HepG2 (cell line): ENCODE results near the gene BIN1. TPM values are rescaled to one million over a fixed set of nuclear protein-coding genes. Genes with fewer than 3 reads are reported as not detected.

ENCODE experiments used
- ATAC-seq: fragments of 200-7000 bp; cut with Tn5 transposase; 3 replicates; pipeline ENCODE4 v1.9.1; 2020; ENCODE audit warnings: mild to moderate bottlenecking, moderate library complexity
- BruUV-seq: library from RNA; stranded (reverse); fragments of 400-500 nt; replicated peaks from 2 replicates; lab custom pipeline; 2021; lab: Mats Ljungman, UMichigan
- CTCF ChIA-PET: fragments of 300-600 bp; formaldehyde crosslinking; extraction: SDS; loops from one replicate; lab custom pipeline; 2021; ENCODE audit warnings: low total read pairs, inconsistent platforms, low intra/inter-chr PET ratio; lab: Yijun Ruan, JAX
- POLR2A ChIA-PET: fragments of 350-600 bp; sonication (Branson Sonifier 250); formaldehyde crosslinking; loops from one replicate; lab custom pipeline; 2020; ENCODE audit warnings: antibody characterized with exemption, inconsistent platforms; lab: Yijun Ruan, JAX
- DNase-seq: peaks from one replicate; pipeline ENCODE4 v3.0.0-alpha.2; 2015; ENCODE audit warnings: low spot score
- FAIRE-seq: peaks from 3 replicates; lab custom pipeline; 2011; peaks lifted over from hg19 to GRCh38; lab: Jason Lieb, UNC
- H2AFZ ChIP-seq: one replicate; pipeline ENCODE4 v1.6.1; 2011; ENCODE audit warnings: low read length, inconsistent platforms
- H3K27ac ChIP-seq: fragments of 300-600 bp; 3 replicates; pipeline ENCODE4 v1.8.0; 2011; ENCODE audit warnings: mixed run types, mild to moderate bottlenecking, mixed read lengths, low read length, inconsistent platforms; ENCODE audit not compliant: insufficient read depth; ENCODE audit errors: extremely low read length
- H3K27me3 ChIP-seq, 2 experiments: fragments of 200-600 bp in 1 of 2; 2 replicates in 1 of 2; 3 replicates in 1 of 2; pipeline versions ENCODE4 v1.6.0 to v1.8.0; 2011; ENCODE audit warnings: low read length in 2 of 2, mild to moderate bottlenecking in 2 of 2, moderate library complexity in 2 of 2, inconsistent platforms in 1 of 2; ENCODE audit not compliant: insufficient read depth in 2 of 2, control insufficient read depth in 1 of 2
- H3K36me3 ChIP-seq, 2 experiments: fragments of 200-600 bp in 1 of 2; replicated peaks in 1 of 2; 2 replicates in 1 of 2; 3 replicates in 1 of 2; pipeline versions ENCODE4 v1.5.1 to v1.8.0; 2011; ENCODE audit warnings: low read length in 2 of 2, inconsistent platforms in 1 of 2; ENCODE audit not compliant: insufficient read depth in 2 of 2, control insufficient read depth in 1 of 2
- H3K4me1 ChIP-seq: 2 replicates; pipeline ENCODE4 v1.5.1; 2012; ENCODE audit warnings: low read length, inconsistent platforms; ENCODE audit not compliant: insufficient read depth
- H3K4me2 ChIP-seq: 2 replicates; pipeline ENCODE4 v1.6.0; 2011; ENCODE audit warnings: low read depth, low read length, inconsistent platforms
- H3K4me3 ChIP-seq, 3 experiments: fragments of 200-600 bp in 1 of 3; sonication (generic), shearing (Covaris generic) in 1 of 3; replicated peaks in 1 of 3; 2 replicates each; pipeline ENCODE4 v1.5.1; 2011 to 2016; ENCODE audit warnings: low read length in 3 of 3, inconsistent platforms in 2 of 3, low read depth in 2 of 3, mild to moderate bottlenecking in 2 of 3, control low read depth in 1 of 3, mixed read lengths in 1 of 3; ENCODE audit not compliant: insufficient read depth in 1 of 3
- H3K79me2 ChIP-seq: one replicate; pipeline ENCODE4 v1.6.1; 2011; ENCODE audit warnings: low read length, inconsistent platforms; ENCODE audit not compliant: insufficient read depth
- H3K9ac ChIP-seq: 2 replicates; pipeline ENCODE4 v1.6.0; 2011; ENCODE audit warnings: mild to moderate bottlenecking, low read depth, low read length, inconsistent platforms; ENCODE audit not compliant: insufficient read depth
- H3K9me3 ChIP-seq: 2 replicates; pipeline ENCODE4 v1.5.1; 2012; ENCODE audit warnings: mild to moderate bottlenecking, low read length
- H4K20me1 ChIP-seq: 2 replicates; pipeline ENCODE4 v1.6.0; 2011; ENCODE audit warnings: inconsistent platforms, mild to moderate bottlenecking, low read length, moderate library complexity; ENCODE audit not compliant: insufficient read depth
- CEBPB ChIP-seq: IDR thresholded peaks from 2 replicates; pipeline ENCODE4 v1.6.1; 2011; ENCODE audit warnings: low read depth, low read length, improper control_type of control experiment, borderline replicate concordance
- IKZF4 ChIP-seq: sonication (generic); formaldehyde crosslinking; IDR thresholded peaks from 2 replicates; pipeline ENCODE4 v1.5.1; 2020; ENCODE audit warnings: borderline replicate concordance, mild to moderate bottlenecking, low read depth, missing genetic modification reagents; ENCODE audit errors: not compliant biosample characterization
- REPIN1 ChIP-seq: sonication (generic); formaldehyde crosslinking; IDR thresholded peaks from 2 replicates; pipeline ENCODE4 v1.8.0; 2022; ENCODE audit warnings: missing genetic modification reagents, low read depth, mild to moderate bottlenecking, borderline replicate concordance
- SMAD3 ChIP-seq: sonication (generic); formaldehyde crosslinking; IDR thresholded peaks from 2 replicates; pipeline ENCODE4 v1.4.0; 2020; ENCODE audit warnings: missing genetic modification reagents
- YEATS4 ChIP-seq: sonication (generic); formaldehyde crosslinking; IDR thresholded peaks from 2 replicates; pipeline ENCODE4 v1.4.0; 2020; ENCODE audit warnings: missing genetic modification reagents, borderline replicate concordance
- ZNF607 ChIP-seq: sonication (generic); formaldehyde crosslinking; IDR thresholded peaks from 2 replicates; pipeline ENCODE4 v1.5.1; 2020; ENCODE audit warnings: missing genetic modification reagents, mild to moderate bottlenecking, borderline replicate concordance
- WGBS: methylation state at CpG from one replicate; pipeline ENCODE4 v1.1.6; 2017; ENCODE audit warnings: low lambda C conversion rate; 5-methylcytosine and 5-hydroxymethylcytosine counted together
- in situ Hi-C: cut with HindIII; loops from 2 replicates; pipeline ENCODE4 v1.10.0; 2017; ENCODE audit warnings: low pct_unique_long_range_greater_than_20kb; ENCODE audit not compliant: extremely low pct_ligation_motif_present
- intact Hi-C: fragments of 100-400 bp; cut with micrococcal nuclease; formaldehyde crosslinking; loops from one replicate; pipeline ENCODE4 v1.10.0; 2022; ENCODE audit not compliant: unreplicated experiment
- polyA plus RNA-seq, 8 experiments: library from polyadenylated mRNA; depleted of rRNA in 3 of 8; stranded (reverse) in 7 of 8; unstranded in 1 of 8; fragments of >200 nt; fragmentation: Illumina TruSeq in 4 of 8; extraction: Trizol in 4 of 8; gene quantifications; 2 replicates each; pipeline versions ENCODE4 v1.2.1 to v1.2.3, GENCODE V29; 2011 to 2016; ENCODE audit warnings: low read depth in 4 of 8, missing spikeins in 1 of 8, mixed read lengths in 1 of 8; ENCODE audit not compliant: insufficient read depth in 1 of 8
- total RNA-seq, 5 experiments: library from RNA; depleted of rRNA; stranded (reverse); fragments of >200 nt; fragmentation: Illumina TruSeq; extraction: Trizol; gene quantifications; 2 replicates each; pipeline ENCODE4 v1.2.3, GENCODE V29; 2016; ENCODE audit warnings: low read depth in 1 of 5
- TF ChIP-seq, protein P1 (sequence below): sonication (generic); formaldehyde crosslinking; IDR thresholded peaks from 2 replicates; pipeline ENCODE4 v1.8.1; 2022; ENCODE audit warnings: low read depth, mild to moderate bottlenecking, missing genetic modification reagents

The BIN1 gene
- total and polyA plus RNA-seq, 2 of the 13 experiments (the other 11 are each of a cell fraction or from before 2014, with no cell fraction given), result 0.93 to 1.2 TPM

DNA sequence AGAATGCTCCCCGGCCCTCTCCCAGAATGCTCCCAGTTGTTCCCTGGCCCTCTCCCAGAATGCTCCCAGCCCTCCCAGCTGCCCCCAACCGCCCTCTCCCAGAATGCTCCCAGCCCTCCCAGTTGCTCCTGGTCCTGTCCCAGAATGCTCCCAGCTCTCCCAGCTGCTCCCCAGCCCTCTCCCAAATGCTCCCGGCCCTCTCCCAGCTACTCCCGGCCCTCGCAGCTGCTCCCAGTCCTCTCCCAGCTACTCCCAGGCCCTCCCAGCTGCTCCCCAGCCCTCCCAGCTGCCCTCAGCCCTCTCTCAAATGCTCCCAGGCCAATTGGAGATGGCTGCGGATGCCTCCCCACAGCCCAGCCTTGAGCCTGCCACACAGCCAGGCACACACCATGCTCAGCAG, 31.1 kb downstream of the BIN1 start:
- Histone ChIP-seq H3K36me3 (no peaks in the 10 kb centered on the region), H3K79me2 (no peaks in the 10 kb centered on the region), H3K4me1 (peaks cover 25% of the 10 kb centered on the region), H3K27ac (no peak overlapping the region), H4K20me1 (no peaks in the 10 kb centered on the region), H3K4me2 (no peak overlapping the region), H3K4me3 (no peak overlapping the region), H2AFZ (no peak overlapping the region), H3K9ac (no peak overlapping the region), H3K27me3 (no peaks in the 10 kb centered on the region; a peak in 1 of 5 replicates), H3K9me3 (no peaks in the 10 kb centered on the region)
- WGBS, result 73% methylated on average over 6 of the region's 6 CpGs
- in situ Hi-C loops, result no loop called here
- FAIRE-seq (no peak), DNase-seq (no peak), ATAC-seq (no peak)
- intact Hi-C loops, result no loop called here
- TF ChIP-seq ZNF607 (CRISPR knock-in tag) (no peak), SMAD3 (CRISPR knock-in tag) (no peak), YEATS4 (CRISPR knock-in tag) (no peak), CEBPB (no peak), IKZF4 (CRISPR knock-in tag) (no peak), REPIN1 (CRISPR knock-in tag) (no peak)
- TF ChIP-seq, protein P1, sequence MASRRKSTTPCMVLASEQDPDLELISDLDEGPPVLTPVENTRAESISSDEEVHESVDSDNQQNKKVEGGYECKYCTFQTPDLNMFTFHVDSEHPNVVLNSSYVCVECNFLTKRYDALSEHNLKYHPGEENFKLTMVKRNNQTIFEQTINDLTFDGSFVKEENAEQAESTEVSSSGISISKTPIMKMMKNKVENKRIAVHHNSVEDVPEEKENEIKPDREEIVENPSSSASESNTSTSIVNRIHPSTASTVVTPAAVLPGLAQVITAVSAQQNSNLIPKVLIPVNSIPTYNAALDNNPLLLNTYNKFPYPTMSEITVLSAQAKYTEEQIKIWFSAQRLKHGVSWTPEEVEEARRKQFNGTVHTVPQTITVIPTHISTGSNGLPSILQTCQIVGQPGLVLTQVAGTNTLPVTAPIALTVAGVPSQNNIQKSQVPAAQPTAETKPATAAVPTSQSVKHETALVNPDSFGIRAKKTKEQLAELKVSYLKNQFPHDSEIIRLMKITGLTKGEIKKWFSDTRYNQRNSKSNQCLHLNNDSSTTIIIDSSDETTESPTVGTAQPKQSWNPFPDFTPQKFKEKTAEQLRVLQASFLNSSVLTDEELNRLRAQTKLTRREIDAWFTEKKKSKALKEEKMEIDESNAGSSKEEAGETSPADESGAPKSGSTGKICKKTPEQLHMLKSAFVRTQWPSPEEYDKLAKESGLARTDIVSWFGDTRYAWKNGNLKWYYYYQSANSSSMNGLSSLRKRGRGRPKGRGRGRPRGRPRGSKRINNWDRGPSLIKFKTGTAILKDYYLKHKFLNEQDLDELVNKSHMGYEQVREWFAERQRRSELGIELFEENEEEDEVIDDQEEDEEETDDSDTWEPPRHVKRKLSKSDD (CRISPR knock-in tag), result no peak
- POLR2A ChIA-PET, result no interaction called here
- CTCF ChIA-PET, result no interaction called here
- BruUV-seq, result no TSS peak
